C4-2B (cell line): ENCODE data around the gene AGAP1.

Source experiments
- ZFX ChIP-seq: fragments of 450-650 bp; IDR thresholded peaks from 2 replicates; pipeline ENCODE4 v1.6.1; 2017
- TF ChIP-seq, protein P1 (sequence below): fragments of 450-650 bp; conservative IDR thresholded peaks from 2 replicates; pipeline ENCODE4 v1.5.1; 2017; ENCODE audit warnings: mild to moderate bottlenecking

DNA sequence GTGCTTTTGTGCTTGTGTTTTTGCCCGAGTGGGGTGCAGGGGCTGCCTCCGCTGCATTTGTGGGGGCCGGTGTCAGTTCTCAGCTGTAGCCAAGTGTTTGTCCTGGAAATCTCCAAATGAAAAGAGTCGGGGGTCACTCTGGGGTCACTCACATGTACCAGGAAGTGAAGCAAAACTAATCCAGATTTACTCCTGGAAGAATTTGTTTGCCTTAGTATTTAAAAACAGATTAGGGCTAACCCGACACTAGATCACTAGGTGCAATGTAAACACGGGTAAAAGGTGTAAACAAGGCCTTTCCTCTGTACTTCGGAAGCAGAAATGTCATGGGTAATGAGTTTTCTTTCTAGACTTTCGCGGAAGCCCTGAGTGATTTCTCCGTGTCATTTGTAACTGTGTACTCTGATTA lies 624.0 kb downstream of the AGAP1 start:
- TF ChIP-seq, protein P1, sequence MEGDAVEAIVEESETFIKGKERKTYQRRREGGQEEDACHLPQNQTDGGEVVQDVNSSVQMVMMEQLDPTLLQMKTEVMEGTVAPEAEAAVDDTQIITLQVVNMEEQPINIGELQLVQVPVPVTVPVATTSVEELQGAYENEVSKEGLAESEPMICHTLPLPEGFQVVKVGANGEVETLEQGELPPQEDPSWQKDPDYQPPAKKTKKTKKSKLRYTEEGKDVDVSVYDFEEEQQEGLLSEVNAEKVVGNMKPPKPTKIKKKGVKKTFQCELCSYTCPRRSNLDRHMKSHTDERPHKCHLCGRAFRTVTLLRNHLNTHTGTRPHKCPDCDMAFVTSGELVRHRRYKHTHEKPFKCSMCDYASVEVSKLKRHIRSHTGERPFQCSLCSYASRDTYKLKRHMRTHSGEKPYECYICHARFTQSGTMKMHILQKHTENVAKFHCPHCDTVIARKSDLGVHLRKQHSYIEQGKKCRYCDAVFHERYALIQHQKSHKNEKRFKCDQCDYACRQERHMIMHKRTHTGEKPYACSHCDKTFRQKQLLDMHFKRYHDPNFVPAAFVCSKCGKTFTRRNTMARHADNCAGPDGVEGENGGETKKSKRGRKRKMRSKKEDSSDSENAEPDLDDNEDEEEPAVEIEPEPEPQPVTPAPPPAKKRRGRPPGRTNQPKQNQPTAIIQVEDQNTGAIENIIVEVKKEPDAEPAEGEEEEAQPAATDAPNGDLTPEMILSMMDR, result no peak
- TF ChIP-seq ZFX, result no peak
